HG03439 (cell line): ENCODE results near the gene MGAT3.

Source experiments
- ATAC-seq: cut with Tn5 transposase; IDR thresholded peaks from one replicate; pipeline ENCODE4 v1.9.1; 2021; ENCODE audit warnings: mild to moderate bottlenecking, moderate library complexity; ENCODE audit not compliant: unreplicated experiment

The MGAT3 gene

GRCh38 chr22:39428597-39429071, 28.2 kb upstream of the MGAT3 start:
- no peak for ATAC-seq

DNA sequence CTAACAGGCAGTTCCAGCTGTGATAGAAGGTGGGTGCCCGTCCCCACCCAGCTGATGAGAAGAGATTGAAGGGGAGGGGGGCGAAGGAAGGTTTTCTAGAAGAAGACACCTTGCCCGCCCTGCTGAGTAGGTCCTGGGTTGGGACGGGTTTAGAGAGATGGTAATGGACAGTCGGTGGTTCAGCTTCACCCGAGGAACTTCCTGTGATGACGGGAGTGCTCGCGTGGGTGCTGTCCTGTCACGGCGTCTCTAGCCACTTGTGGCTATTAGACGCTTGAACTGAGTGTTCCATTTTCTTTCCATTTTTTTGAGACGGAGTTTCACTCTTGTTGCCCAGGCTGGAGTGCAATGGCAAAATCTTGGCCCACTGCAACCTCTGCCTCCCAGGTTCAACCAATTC, 27.6 kb upstream of the MGAT3 start:
- no peak for ATAC-seq

DNA sequence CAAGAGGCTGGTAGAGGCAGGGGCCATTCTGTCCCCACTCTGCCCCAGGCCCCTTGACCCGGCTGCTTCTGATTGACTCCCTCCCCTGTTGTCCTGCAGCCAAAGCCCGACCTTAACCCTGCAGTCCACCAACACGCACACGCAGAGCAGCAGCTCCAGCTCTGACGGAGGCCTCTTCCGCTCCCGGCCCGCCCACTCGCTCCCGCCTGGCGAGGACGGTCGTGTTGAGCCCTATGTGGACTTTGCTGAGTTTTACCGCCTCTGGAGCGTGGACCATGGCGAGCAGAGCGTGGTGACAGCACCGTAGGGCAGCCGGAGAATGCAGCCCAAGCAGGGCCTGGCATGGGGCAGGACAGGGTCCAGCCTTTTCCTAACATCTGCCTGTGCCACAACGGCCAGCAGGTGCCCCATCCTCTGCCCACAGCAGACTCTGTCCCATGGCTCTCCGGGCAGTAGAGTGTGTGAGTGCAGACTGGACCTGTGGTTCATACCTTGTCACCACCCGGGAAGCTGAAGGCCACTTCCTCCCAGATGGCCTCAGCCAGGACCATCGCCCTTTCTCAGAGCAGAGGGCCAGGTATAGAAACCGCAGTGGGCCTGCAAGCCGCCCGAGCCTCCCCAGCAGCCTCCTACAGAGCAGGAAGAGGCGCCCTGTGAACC, 26.8 kb upstream of the MGAT3 start:
- no peak for ATAC-seq

GRCh38 chr22:39430576-39431150, 26.1 kb upstream of the MGAT3 start:
- ATAC-seq, result no peak

GRCh38 chr22:39431216-39431801, 25.5 kb upstream of the MGAT3 start:
- no peak for ATAC-seq

DNA sequence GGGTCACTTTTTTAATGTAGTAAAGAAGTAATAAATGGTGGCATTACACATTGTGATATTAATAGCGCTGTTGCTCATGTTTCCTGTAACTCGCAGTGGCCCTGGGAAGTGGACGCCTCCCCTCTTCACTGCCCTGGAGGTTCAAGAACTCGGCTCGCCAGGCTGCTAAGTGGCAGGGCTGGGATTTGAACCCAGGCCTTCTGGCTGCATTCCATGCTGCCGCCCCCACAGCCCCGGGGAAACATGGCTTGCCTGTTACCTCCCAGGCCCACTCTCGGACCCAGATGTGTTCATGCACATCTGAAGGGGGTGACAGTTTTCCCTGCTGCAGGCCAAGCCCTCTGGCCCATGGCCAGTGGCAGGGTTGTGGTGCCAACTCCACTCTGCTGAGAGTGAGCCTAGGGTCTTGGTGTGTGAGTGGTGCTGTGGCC, 25.0 kb upstream of the MGAT3 start:
- ATAC-seq, result no peak

- ATAC-seq, result no peak
Observed at GRCh38 chr22:39432361-39432811, 24.4 kb upstream of the MGAT3 start.

DNA sequence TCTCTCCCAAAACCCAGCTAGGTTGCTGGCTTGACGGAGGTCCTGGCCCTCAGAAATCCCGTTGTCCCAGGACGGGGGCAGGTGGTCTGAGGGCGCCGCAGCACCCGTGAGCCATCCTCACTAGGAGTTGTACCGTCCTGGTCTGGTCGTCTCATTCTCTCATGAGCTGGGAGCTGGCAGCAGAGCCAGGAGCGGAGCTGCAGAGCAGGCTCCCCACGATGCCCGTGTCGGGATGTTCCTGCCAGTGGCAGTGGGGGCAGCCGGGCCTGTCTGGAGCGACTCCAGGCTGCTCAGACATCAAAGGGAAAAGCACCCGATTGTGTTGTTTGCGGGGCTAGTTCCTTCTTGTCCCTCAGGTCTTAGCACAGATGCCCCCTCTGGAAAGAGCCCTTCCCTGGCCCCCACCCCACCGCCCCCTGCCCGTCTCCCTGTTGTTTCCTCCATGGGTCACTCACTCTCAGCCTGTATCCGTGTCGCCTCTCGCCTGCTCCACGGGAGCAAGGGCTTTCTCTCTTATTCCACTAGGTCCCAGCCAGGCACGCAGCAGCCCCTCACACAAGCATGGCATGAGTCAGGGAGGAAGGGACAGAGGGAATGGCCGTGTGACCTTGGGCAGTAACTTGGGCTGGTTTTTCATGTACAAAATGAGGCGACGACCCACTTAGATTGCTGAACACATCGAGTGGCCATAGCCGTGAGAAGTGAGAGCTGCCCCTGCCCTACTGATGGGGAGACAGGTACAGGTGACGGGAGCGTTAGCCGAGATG, 23.2 kb upstream of the MGAT3 start:
- no peak for ATAC-seq

- no peak for ATAC-seq
Observed at GRCh38 chr22:39434243-39434653, 22.6 kb upstream of the MGAT3 start.

GRCh38 chr22:39434721-39435120, 22.1 kb upstream of the MGAT3 start:
- ATAC-seq, result no peak

GRCh38 chr22:39435616-39436015, 21.2 kb upstream of the MGAT3 start:
- no peak for ATAC-seq

GRCh38 chr22:39437791-39438704, 18.8 kb upstream of the MGAT3 start:
- no peak for ATAC-seq

DNA sequence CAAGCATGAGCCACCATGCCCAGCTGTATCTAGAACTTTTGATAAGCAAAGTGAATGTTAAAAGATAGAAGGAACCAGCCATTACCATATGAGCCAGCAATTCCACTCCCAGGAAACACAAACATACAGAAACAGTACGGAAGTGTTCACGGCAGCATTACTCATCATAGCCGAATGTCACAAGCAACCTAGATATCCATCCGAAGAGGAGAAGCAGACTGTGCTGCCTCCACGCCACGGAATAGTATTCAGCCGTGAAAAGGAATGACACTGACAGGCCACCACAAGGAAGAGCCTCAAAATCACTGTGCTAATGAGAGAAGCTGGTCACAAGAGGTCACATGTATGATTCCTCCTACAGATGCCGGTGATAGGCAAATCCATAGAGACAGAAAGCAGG, 17.6 kb upstream of the MGAT3 start:
- ATAC-seq, result no peak

DNA sequence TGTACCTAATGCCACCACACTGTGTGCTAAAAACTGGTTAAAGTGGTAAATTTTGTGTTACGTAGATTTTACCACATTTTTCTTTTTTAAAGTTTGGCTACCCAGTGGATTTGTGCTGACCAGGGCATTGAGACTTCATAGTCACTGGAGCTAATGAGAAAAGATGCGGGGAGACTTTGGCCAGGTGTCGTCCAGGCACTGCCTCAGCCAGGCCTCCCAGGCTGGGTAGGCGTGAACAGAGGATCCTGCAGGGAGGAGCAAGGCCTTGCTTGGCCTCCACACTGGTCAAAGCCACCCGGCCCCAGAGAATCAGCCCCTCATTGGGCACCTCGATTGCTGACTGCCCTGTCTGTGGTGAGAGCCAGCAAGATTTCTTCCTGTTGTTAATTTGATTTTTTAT, 13.4 kb upstream of the MGAT3 start:
- ATAC-seq, result no peak

DNA sequence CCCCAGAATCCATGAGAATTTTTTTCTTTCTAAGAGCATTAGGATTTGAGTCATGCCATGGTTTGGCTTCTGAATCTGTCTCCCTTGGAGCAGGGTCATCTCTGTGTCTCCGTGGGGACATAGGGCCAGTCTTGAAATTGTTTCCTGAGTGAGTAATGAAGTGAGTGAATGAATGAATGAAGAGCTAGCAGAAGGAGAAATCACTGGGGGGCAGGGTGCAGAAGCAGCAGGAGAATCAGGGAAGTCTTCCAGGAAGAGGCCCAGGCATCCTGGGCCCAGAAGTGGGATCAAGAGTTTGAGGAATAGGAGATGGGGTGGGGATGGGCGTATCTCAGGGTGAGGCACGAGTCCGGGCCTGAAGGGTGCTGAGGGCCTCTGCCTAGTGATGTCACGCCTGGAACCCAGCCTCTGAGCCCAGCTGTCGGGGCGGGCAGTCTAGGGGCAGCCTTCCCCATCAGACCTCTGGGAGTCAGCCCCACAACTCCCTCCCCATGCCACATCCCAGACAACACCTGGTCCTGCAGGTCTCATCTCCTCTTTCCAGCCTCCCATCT, 12.5 kb upstream of the MGAT3 start:
- no peak for ATAC-seq

- no peak for ATAC-seq
Observed at GRCh38 chr22:39444937-39445465, 11.8 kb upstream of the MGAT3 start.

DNA sequence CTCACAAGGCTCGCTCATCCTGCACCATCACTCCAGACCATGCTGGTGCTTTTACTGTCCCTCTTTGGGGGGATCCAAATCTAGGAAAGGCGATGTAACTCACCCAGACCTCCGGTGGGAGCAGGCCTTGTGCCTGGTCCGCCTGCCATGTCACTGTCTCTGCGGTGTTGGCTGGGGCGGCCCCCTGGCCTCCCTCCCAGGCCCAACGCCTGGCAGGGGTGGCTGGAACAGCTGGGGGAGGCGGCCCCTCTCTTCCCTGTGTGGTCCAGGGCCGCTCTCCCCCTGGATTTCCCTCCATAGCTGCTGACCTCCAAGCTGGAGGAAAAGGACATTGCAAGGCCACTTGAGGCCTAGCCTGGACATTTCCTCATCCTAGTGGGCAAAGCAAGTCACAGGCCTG, 11.1 kb upstream of the MGAT3 start:
- ATAC-seq, result no peak

DNA sequence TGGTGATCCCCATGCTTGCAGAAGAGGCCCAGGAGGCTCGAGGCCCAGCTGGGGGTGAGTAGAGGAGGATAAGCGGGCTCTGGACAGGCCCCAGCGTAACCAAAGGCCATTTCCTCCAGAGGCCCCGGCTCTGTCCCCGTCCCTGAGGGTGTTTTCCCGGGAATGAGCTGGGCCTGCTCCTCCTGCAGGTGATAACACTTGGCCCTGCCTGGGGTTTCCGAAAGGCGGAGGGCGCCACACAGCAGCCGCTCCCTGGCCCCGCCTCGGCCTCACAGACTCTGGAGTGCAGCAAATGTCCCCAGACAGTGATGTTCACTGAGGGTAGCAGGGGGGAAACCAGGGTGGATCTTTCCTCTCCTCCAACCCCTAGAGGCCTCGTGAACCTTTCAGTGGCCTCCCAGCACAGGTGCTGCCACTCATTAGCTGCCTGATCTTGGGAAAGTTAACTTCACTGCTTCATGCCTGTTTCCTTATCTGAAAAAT, 10.5 kb upstream of the MGAT3 start:
- peak; percentile 37 for ATAC-seq

- ATAC-seq, result no peak
Observed at GRCh38 chr22:39448205-39449054, 8.4 kb upstream of the MGAT3 start.
